Stimulated activated effector memory CD8-positive, alpha-beta T cell treated with anti-CD3 and anti-CD28 coated beads, Interleukin-12 subunit alpha, Interleukin-12 subunit beta, amount 100 ng/mL, for 72 hours (primary cell): ENCODE data around the gene MARCHF10.
A peak's percentile ranks its signal among the peaks of the same experiment; 100 is the strongest.
"Not testable (repeated sequence)": the region's sequence is repeated elsewhere in the genome, so short reads cannot be mapped to it uniquely, and the experiment has no call there.

ENCODE experiments used
- ATAC-seq: fragments of 150-1000 bp; cut with Tn5 transposase; 2 replicates; pipeline ENCODE4 v1.10.0; 2021
- DNase-seq, 2 donors: peaks; one replicate each; pipeline ENCODE4 v3.0.0; 2021 to 2022; ENCODE audit warnings: low spot score in 2 of 2
- H3K27ac Mint-ChIP-seq: one replicate; pipeline ENCODE4 v1.8.0; 2022; ENCODE audit warnings: mild to moderate bottlenecking, mixed read lengths
- H3K36me3 Mint-ChIP-seq: one replicate; pipeline ENCODE4 v1.8.0; 2022; ENCODE audit warnings: mild to moderate bottlenecking, mixed read lengths
- H3K4me1 Mint-ChIP-seq: one replicate; pipeline ENCODE4 v1.8.0; 2022; ENCODE audit warnings: mixed read lengths
- H3K4me3 Mint-ChIP-seq: one replicate; pipeline ENCODE4 v1.8.0; 2022; ENCODE audit warnings: mild to moderate bottlenecking, mixed read lengths
- H3K9me3 Mint-ChIP-seq: one replicate; pipeline ENCODE4 v1.8.0; 2022; ENCODE audit warnings: mixed read lengths

MARCHF10 gene

GRCh38 chr17:62712171-62712581 is 95.9 kb downstream of the MARCHF10 start:
- Mint-ChIP-seq H3K4me3 (no peak overlapping the region), H3K36me3 (no peaks in the 10 kb centered on the region), H3K27ac (no peak overlapping the region), H3K9me3 (no peaks in the 10 kb centered on the region), H3K4me1 (peaks cover 8% of the 10 kb centered on the region)
- DNase-seq (no peak), ATAC-seq (peak; percentile 58)

GRCh38 chr17:62708587-62708986 is 99.5 kb downstream of the MARCHF10 start:
- Mint-ChIP-seq H3K36me3 (no peaks in the 10 kb centered on the region), H3K4me3 (no peak overlapping the region), H3K9me3 (no peaks in the 10 kb centered on the region), H3K27ac (no peak overlapping the region), H3K4me1 (peaks cover 24% of the 10 kb centered on the region)
- ATAC-seq: no peak
- no peak for DNase-seq

GRCh38 chr17:62707425-62707739 is 100.7 kb downstream of the MARCHF10 start:
- no peak for ATAC-seq
- H3K27ac Mint-ChIP-seq: no peak overlapping the region
- H3K4me3 Mint-ChIP-seq: no peak overlapping the region

GRCh38 chr17:62706598-62707424 is 101.3 kb downstream of the MARCHF10 start:
- Mint-ChIP-seq H3K27ac (no peak overlapping the region), H3K4me3 (no peak overlapping the region), H3K36me3 (no peaks in the 10 kb centered on the region), H3K9me3 (no peaks in the 10 kb centered on the region), H3K4me1 (peaks cover 29% of the 10 kb centered on the region)
- no peak for DNase-seq
- ATAC-seq: no peak

More at GRCh38 chr17:62707425-62707739, 100.7 kb downstream of the MARCHF10 start:
- DNase-seq: no peak
- Mint-ChIP-seq H3K4me1 (peaks cover 34% of the 10 kb centered on the region), H3K9me3 (no peaks in the 10 kb centered on the region), H3K36me3 (no peaks in the 10 kb centered on the region)

GRCh38 chr17:62705778-62706597 is 102.1 kb downstream of the MARCHF10 start:
- Mint-ChIP-seq H3K9me3 (no peaks in the 10 kb centered on the region), H3K4me3 (peak overlapping the region; percentile 70), H3K27ac (no peak overlapping the region), H3K4me1 (peaks cover 27% of the 10 kb centered on the region), H3K36me3 (no peaks in the 10 kb centered on the region)
- no peak for ATAC-seq
- DNase-seq: no peak

- Mint-ChIP-seq H3K27ac (peak overlapping the region; percentile 52), H3K4me3 (peak overlapping the region; percentile 70), H3K9me3 (no peaks in the 10 kb centered on the region), H3K36me3 (no peaks in the 10 kb centered on the region), H3K4me1 (peaks cover 27% of the 10 kb centered on the region)
- no peak for DNase-seq
- no peak for ATAC-seq
These were observed 102.8 kb downstream of the MARCHF10 start for GRCh38 chr17:62705156-62705777.

- ATAC-seq: no peak
- Mint-ChIP-seq H3K36me3 (no peaks in the 10 kb centered on the region), H3K4me1 (peaks cover 27% of the 10 kb centered on the region), H3K4me3 (peak overlapping the region; percentile 70), H3K9me3 (no peaks in the 10 kb centered on the region), H3K27ac (no peak overlapping the region)
- no peak for DNase-seq
These were observed 103.6 kb downstream of the MARCHF10 start for GRCh38 chr17:62704381-62704971.

- DNase-seq (peak; percentile 77 to 86), ATAC-seq (peak; percentile 91)
- H3K4me1 Mint-ChIP-seq: peaks cover 27% of the 10 kb centered on the region
- no peak overlapping the region for H3K27ac Mint-ChIP-seq
- no peaks in the 10 kb centered on the region for H3K9me3 Mint-ChIP-seq
- H3K4me3 Mint-ChIP-seq: peak overlapping the region; percentile 70
- no peaks in the 10 kb centered on the region for H3K36me3 Mint-ChIP-seq
These were observed 104.2 kb downstream of the MARCHF10 start for GRCh38 chr17:62703776-62704380.

GRCh38 chr17:62703261-62703775 is 104.8 kb downstream of the MARCHF10 start:
- H3K36me3 Mint-ChIP-seq: no peaks in the 10 kb centered on the region
- no peaks in the 10 kb centered on the region for H3K9me3 Mint-ChIP-seq
- no peak for DNase-seq
- peaks cover 27% of the 10 kb centered on the region for H3K4me1 Mint-ChIP-seq
- peak overlapping the region; percentile 70 for H3K4me3 Mint-ChIP-seq
- ATAC-seq: peak; percentile 76
- peak overlapping the region; percentile 58 for H3K27ac Mint-ChIP-seq

- Mint-ChIP-seq H3K36me3 (no peaks in the 10 kb centered on the region), H3K9me3 (no peaks in the 10 kb centered on the region), H3K4me1 (peaks cover 27% of the 10 kb centered on the region), H3K4me3 (peak overlapping the region; percentile 70), H3K27ac (peak overlapping the region; percentile 58)
- no peak for DNase-seq
- no peak for ATAC-seq
These were observed 105.3 kb downstream of the MARCHF10 start for GRCh38 chr17:62702746-62703260.

- Mint-ChIP-seq H3K27ac (no peak overlapping the region), H3K36me3 (no peaks in the 10 kb centered on the region), H3K4me3 (no peak overlapping the region), H3K9me3 (no peaks in the 10 kb centered on the region), H3K4me1 (peaks cover 27% of the 10 kb centered on the region)
- ATAC-seq (no peak), DNase-seq (no peak)
These were observed 106.4 kb downstream of the MARCHF10 start for GRCh38 chr17:62701706-62702085.

GRCh38 chr17:62700964-62701705 is 107.0 kb downstream of the MARCHF10 start:
- Mint-ChIP-seq H3K27ac (no peak overlapping the region), H3K4me1 (peaks cover 24% of the 10 kb centered on the region), H3K9me3 (no peaks in the 10 kb centered on the region), H3K36me3 (no peaks in the 10 kb centered on the region), H3K4me3 (no peak overlapping the region)
- DNase-seq (no peak), ATAC-seq (no peak)

- not testable (repeated sequence) for H3K27ac Mint-ChIP-seq, ATAC-seq
These were observed 109.7 kb downstream of the MARCHF10 start for GRCh38 chr17:62698459-62698858.

More at GRCh38 chr17:62698459-62698858, 109.7 kb downstream of the MARCHF10 start:
- H3K4me1 Mint-ChIP-seq, H3K36me3 Mint-ChIP-seq, H3K9me3 Mint-ChIP-seq, H3K4me3 Mint-ChIP-seq, DNase-seq: not testable (repeated sequence)
